HG02840 (cell line): ENCODE data around the gene C1orf122.
"Not testable (repeated sequence)": the region's sequence is repeated elsewhere in the genome, so short reads cannot be mapped to it uniquely, and the experiment has no call there.

Experiments
- ATAC-seq: cut with Tn5 transposase; IDR thresholded peaks from one replicate; pipeline ENCODE4 v1.9.1; 2021; ENCODE audit warnings: mild to moderate bottlenecking, moderate library complexity, moderate number of reproducible peaks; ENCODE audit not compliant: unreplicated experiment, low FRiP score

The C1orf122 gene

GRCh38 chr1:37807555-37808368 is at the start of gene C1orf122, which contains the start of gene YRDC:
TSS of gene C1orf122 (plus strand) at chr1:37807790. CDS start at chr1:37808405, 615 bp downstream.
TSS of gene YRDC (minus strand) at chr1:37808208. CDS start at chr1:37808180, 28 bp downstream.
- peak; percentile 92 for ATAC-seq

DNA sequence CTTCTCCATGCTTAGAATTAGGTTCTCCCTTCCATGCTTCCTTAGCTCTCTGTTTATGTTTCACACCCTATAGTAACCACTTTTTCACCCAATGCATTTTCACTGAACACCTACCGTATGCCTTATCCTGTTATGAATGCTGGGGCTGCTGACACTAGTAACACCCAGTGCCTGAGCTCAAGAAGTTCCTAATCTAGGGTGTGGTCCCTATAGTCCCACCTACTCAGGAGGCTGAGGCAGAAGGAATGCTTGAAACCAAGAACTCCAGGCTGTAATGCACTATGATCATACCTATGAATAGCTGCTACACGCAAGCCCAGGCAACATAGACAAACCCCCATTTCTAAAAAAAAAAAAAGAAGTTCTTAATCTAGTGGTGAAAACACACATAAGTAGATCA is 48.1 kb upstream of the C1orf122 start:
- ATAC-seq: no peak

DNA sequence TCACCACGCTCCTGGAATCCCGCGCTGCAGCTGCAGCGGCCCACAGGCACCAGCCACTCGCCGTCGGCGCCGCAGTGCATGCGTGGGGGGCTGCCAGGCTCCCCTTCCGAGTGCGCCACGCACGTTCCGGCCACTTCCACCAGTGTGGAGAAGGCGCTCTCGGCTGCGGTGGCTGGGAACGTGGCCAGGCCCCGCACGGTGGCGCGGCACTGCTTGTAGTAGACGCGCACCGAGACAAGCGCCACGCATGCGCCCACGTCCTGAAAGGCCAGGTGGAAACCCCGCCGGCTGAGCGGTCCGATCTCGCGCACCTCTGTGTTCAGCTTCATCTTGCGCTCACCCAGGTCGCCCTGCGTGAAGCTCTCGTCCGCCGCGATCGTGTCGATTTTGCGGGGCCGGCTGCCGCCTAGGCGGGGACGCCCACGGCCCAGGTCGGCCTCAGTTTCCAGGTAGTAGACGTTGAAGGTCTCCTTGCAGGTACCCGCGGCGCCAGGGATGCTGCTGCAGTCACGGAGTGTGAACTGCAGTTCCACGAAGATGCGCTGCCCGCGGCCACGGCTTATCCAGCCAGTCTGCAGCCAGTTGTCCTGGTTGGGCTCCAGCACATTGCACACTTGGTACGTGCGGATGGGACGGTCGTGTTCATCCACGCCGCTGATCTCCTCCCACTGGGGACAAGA is 46.0 kb upstream of the C1orf122 start:
- ATAC-seq: no peak

GRCh38 chr1:37762516-37762915 is 45.1 kb upstream of the C1orf122 start:
- ATAC-seq: no peak

GRCh38 chr1:37763791-37764413 is 43.7 kb upstream of the C1orf122 start:
- no peak for ATAC-seq

- ATAC-seq: no peak
These were observed 43.2 kb upstream of the C1orf122 start for GRCh38 chr1:37764414-37764825.

DNA sequence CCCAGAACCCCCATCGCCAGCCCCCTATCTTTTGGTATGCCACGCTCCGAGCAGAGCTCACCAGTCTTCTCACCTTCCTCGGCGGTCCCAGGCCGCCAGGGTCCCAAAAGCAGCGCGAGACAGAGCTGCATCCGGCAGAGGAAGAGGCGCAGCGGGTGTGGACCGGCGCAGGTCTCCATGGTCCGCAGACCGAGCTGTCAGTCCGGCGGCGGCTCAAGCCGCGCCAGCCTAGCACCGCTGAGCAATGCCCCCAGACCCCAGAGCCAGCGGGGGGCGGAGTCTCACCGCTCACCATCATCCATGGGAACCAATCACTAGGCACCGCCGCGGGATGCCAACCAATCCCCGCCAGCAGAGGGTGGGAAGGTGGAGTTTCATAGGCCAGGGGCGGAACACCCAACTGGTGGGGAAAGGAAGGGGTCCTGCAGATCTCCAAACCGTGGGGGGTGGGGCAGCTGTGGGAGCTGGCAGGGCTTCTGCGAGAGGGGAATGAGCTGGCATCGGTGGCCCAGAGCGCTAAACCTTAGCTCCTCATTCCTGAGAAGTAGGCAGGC is 42.6 kb upstream of the C1orf122 start, which contains the start of gene EPHA10:
EPHA10 (minus strand) TSS at position 233 of the 554 bp plus-strand sequence; CDS start at position 179, 54 bp downstream.
- ATAC-seq: no peak

- no peak for ATAC-seq
These were observed 41.5 kb upstream of the C1orf122 start for GRCh38 chr1:37765916-37766664.

- ATAC-seq: no peak
These were observed 40.1 kb upstream of the C1orf122 start for GRCh38 chr1:37767488-37767887.

DNA sequence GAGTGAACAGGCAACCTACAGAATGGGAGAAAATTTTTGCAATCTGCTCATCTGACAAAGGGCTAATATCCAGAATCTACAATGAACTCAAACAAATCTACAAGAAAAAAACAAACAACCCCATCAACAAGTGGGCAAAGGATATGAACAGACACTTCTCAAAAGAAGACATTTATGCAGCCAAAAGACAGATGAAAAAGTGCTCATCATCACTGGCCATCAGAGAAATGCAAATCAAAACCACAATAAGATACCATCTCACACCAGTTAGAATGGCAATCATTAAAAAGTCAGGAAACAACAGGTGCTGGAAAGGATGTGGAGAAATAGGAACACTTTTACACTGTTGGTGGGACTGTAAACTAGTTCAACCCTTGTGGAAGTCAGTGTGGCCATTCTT is 36.1 kb upstream of the C1orf122 start:
- ATAC-seq: not testable (repeated sequence)

- no peak for ATAC-seq
These were observed 30.6 kb upstream of the C1orf122 start for GRCh38 chr1:37776946-37777516.

- ATAC-seq: no peak
These were observed 28.9 kb upstream of the C1orf122 start for GRCh38 chr1:37778654-37779053.

- ATAC-seq: no peak
These were observed 25.1 kb upstream of the C1orf122 start for GRCh38 chr1:37782491-37782890.

DNA sequence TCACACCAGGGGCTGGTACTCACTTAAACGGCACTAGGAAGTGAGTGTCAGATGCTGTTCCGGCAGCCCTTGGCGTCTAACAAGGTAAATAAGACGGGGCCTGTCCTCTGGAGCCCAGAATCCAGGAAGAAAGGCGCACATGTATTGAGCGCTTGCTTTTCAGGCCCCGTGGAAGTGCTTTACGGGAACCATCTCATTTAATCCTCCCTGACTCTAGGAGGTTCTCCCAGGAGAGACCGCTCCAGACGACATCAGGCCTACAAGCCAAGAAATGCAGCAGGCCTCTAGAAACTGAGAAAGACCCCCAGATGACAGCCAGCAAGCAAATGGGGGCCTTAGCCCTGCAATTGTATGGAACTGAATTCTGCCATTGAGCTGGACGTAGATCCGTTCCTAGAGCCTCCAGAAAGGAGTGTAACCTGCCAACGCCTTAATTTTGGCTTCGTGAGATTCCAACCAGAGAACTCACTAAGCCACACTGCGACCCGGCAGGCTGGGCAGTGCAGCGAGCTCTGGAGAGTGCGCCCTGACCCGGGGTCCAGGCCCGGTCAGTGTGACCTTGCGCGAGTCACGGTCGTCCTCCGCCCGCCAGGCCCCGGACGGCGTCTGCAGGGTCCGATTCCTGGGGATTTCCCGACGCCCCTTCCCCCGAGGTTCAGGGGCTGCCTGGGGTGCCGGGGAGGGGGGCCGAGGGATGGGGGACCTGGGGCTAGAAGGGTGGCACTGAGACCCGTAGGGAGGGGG is 14.5 kb upstream of the C1orf122 start:
- ATAC-seq: no peak

DNA sequence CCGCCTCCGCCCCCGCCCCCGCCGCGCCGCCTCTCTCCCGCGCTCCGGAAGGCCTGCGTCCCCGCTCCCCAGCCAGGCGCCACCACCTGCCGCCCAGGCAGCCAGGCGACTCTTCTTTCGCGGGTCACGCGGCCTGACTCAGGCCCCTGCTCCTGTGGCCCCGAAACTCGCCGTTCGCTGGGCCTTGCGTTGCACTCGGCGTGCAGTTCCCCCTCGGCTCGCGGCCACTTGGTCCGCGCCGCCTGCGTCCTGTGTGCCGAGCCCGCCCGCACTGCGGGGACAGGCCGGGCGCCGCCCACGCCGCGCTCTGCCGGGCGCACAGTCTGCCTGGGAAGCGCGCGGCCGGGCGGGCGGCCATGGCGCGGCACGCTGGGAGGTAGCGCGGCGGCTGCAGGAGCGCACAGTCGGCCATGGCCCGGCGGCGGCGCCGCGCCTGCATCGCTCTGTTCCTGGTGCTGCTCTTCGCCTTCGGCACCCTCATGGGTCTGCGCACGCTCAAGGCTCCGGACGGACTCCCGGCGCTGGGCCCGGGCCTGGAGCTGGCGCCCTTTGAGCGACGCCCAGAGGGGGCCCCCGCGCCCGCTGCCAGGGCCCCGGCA is 13.7 kb upstream of the C1orf122 start, which contains the start of gene MANEAL:
MANEAL (plus strand) TSS at position 75 of the 599 bp plus-strand sequence; CDS start at position 411, 336 bp downstream.
- ATAC-seq: peak; percentile 53

DNA sequence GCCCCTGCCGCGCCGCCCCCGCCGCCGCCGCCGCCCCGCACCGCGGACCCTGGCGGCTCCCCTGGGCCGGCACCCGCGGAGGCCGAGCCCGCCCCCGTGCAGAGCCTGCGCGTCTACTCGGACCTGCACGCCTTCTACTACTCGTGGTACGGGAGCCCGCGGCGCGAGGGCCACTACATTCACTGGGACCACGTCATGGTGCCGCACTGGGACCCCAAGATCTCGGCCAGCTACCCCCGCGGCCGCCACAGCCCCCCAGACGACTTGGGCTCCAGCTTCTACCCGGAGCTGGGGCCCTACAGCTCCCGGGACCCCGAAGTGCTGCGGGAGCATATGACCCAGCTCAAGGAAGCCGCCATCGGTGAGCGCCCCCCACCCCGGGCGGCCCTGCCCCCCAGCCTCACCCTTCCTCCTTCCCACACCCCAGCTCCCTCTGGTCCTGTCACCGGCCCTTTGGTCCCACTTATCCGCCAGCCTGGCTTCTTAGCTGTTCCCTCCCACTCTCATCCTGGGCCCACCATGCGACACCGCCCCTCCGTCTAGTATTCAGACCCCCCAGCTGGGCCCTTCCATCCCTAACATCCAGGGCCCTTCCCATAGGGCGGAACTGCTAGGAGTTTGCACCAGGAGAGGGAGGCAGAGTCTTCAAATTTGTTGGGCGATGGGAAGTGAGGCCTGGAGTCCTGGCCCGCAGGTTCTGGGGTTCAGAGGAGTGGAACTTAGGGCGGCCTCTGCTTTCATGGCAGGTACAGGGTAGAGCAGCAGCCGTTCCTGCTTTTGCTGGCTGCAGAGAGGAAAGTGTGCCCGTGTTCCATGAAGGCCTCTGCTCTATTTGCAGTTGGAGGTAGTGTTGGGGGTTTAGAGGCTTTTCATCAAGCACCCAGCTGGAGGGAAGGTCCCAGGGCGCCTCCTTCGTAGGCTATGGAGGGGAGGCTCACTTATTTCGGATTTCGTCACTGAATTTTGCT is 12.9 kb upstream of the C1orf122 start:
- ATAC-seq: peak; percentile 33

GRCh38 chr1:37795340-37796125 is 12.1 kb upstream of the C1orf122 start:
- no peak for ATAC-seq
